CD14-positive monocyte (primary cell): ENCODE results near the gene COL17A1. TPM values are rescaled to one million over a fixed set of nuclear protein-coding genes. Genes with fewer than 3 reads are reported as not detected.

Experiments
- DNase-seq, 3 donors: peaks; one replicate each; pipeline ENCODE4 v3.0.0-alpha.2; 2011 to 2022
- H2AFZ ChIP-seq: 2 replicates; pipeline ENCODE4 v1.6.0; 2012; ENCODE audit warnings: mild to moderate bottlenecking, low read depth, low read length, inconsistent platforms; ENCODE audit not compliant: insufficient read depth, poor library complexity, severe bottlenecking
- H3K27ac ChIP-seq, 2 donors: 1 replicate in 1 of 2; 2 replicates in 1 of 2; pipeline ENCODE4 v1.5.1; 2012 to 2013; ENCODE audit warnings: low read length in 2 of 2, control low read depth in 1 of 2, inconsistent platforms in 1 of 2, low read depth in 1 of 2, mild to moderate bottlenecking in 1 of 2
- H3K27me3 ChIP-seq, 2 donors: one replicate each; pipeline versions ENCODE4 v1.6.0 to v1.6.1; 2011 to 2013; ENCODE audit warnings: low read length in 2 of 2; ENCODE audit not compliant: control insufficient read depth in 2 of 2, insufficient read depth in 2 of 2
- H3K36me3 ChIP-seq, 2 donors: replicated peaks in 1 of 2; 1 replicate in 1 of 2; 2 replicates in 1 of 2; pipeline versions ENCODE4 v1.5.1 to v1.6.1; 2012 to 2013; ENCODE audit warnings: low read length in 2 of 2, control low read depth in 1 of 2, inconsistent platforms in 1 of 2, mild to moderate bottlenecking in 1 of 2; ENCODE audit not compliant: insufficient read depth in 2 of 2, control insufficient read depth in 1 of 2
- H3K4me1 ChIP-seq, 2 donors: 1 replicate in 1 of 2; 2 replicates in 1 of 2; pipeline versions ENCODE4 v1.5.1 to v1.6.1; 2012 to 2013; ENCODE audit warnings: low read length in 2 of 2, control low read depth in 1 of 2, inconsistent platforms in 1 of 2, mild to moderate bottlenecking in 1 of 2, moderate library complexity in 1 of 2; ENCODE audit not compliant: insufficient read depth in 2 of 2, control insufficient read depth in 1 of 2
- H3K4me2 ChIP-seq: replicated peaks from 2 replicates; pipeline ENCODE3; 2012; ENCODE audit warnings: low read length, moderate library complexity, mild to moderate bottlenecking; ENCODE audit not compliant: poor library complexity, severe bottlenecking; ENCODE audit errors: extremely low read depth
- H3K4me3 ChIP-seq, 3 experiments: fragments of 200-600 bp in 1 of 3; sonication (generic) in 1 of 3; replicated peaks in 1 of 3; 1 replicate in 2 of 3; 2 replicates in 1 of 3; pipeline ENCODE4 v1.5.1; 2011 to 2013; ENCODE audit warnings: low read length in 3 of 3, mild to moderate bottlenecking in 3 of 3, control low read depth in 2 of 3, low read depth in 2 of 3, inconsistent platforms in 1 of 3, moderate library complexity in 1 of 3
- H3K79me2 ChIP-seq: 2 replicates; pipeline ENCODE4 v1.6.0; 2012; ENCODE audit warnings: mild to moderate bottlenecking, control low read depth, inconsistent platforms, low read length, moderate library complexity; ENCODE audit not compliant: insufficient read depth
- H3K9ac ChIP-seq: 2 replicates; pipeline ENCODE4 v1.6.0; 2017; ENCODE audit warnings: low read length, mild to moderate bottlenecking; ENCODE audit not compliant: insufficient read depth, poor library complexity, severe bottlenecking
- H3K9me3 ChIP-seq, 2 donors: replicated peaks in 1 of 2; 1 replicate in 1 of 2; 2 replicates in 1 of 2; pipeline versions ENCODE4 v1.5.1 to v1.6.1; 2012 to 2013; ENCODE audit warnings: low read length in 2 of 2, control low read depth in 1 of 2; ENCODE audit not compliant: control insufficient read depth in 1 of 2, insufficient read depth in 1 of 2
- H4K20me1 ChIP-seq: 2 replicates; pipeline ENCODE4 v1.6.0; 2012; ENCODE audit warnings: mild to moderate bottlenecking, low read length, control low read depth, moderate library complexity; ENCODE audit not compliant: insufficient read depth
- H3K27ac Mint-ChIP-seq, 7 donors: one replicate each; pipeline ENCODE4 v1.8.0; 2020; ENCODE audit warnings: mild to moderate bottlenecking in 7 of 7, mixed read lengths in 7 of 7, moderate library complexity in 6 of 7, inconsistent platforms in 2 of 7
- H3K27me3 Mint-ChIP-seq, 3 donors: one replicate each; pipeline ENCODE4 v1.8.0; 2021 to 2022; ENCODE audit warnings: low read depth in 3 of 3, mild to moderate bottlenecking in 3 of 3, mixed read lengths in 3 of 3, moderate library complexity in 3 of 3, inconsistent platforms in 1 of 3
- H3K36me3 Mint-ChIP-seq, 2 donors: one replicate each; pipeline ENCODE4 v1.8.0; 2020; ENCODE audit warnings: mixed read lengths in 2 of 2, inconsistent platforms in 1 of 2, mild to moderate bottlenecking in 1 of 2
- H3K4me1 Mint-ChIP-seq: one replicate; pipeline ENCODE4 v1.8.0; 2020; ENCODE audit warnings: mild to moderate bottlenecking, mixed read lengths
- H3K4me3 Mint-ChIP-seq, 2 donors: one replicate each; pipeline ENCODE4 v1.8.0; 2020; ENCODE audit warnings: mild to moderate bottlenecking in 2 of 2, mixed read lengths in 2 of 2, moderate library complexity in 1 of 2
- H3K9me3 Mint-ChIP-seq, 7 donors: one replicate each; pipeline ENCODE4 v1.8.0; 2020 to 2022; ENCODE audit warnings: mixed read lengths in 7 of 7, mild to moderate bottlenecking in 6 of 7, moderate library complexity in 6 of 7, inconsistent platforms in 2 of 7
- WGBS: methylation state at CpG from one replicate; pipeline ENCODE4 v1.1.5; 2013; ENCODE audit warnings: missing lambda C conversion rate; ENCODE audit not compliant: insufficient coverage; 5-methylcytosine and 5-hydroxymethylcytosine counted together
- intact Hi-C, 2 donors: fragments of 100-400 bp; cut with micrococcal nuclease; formaldehyde crosslinking; loops; one replicate each; pipeline versions ENCODE4 v1.15.0 to v1.15.1; 2023
- polyA plus RNA-seq, 3 donors: library from polyadenylated mRNA; depleted of rRNA in 1 of 3; unstranded in 2 of 3; stranded (reverse) in 1 of 3; fragments of 300-500 nt in 2 of 3; fragments of >200 nt in 1 of 3; fragmentation: Illumina TruSeq in 2 of 3; gene quantifications; 1 replicate in 2 of 3; 2 replicates in 1 of 3; pipeline ENCODE4 v1.2.3, GENCODE V29; 2012 to 2021
- TF ChIP-seq, protein P1 (sequence below): fragments of 200-600 bp; IDR thresholded peaks from one replicate; pipeline ENCODE4 v1.8.0; 2022; ENCODE audit warnings: antibody characterized with exemption, mild to moderate bottlenecking

Gene COL17A1
- polyA plus RNA-seq, 3 donors, result not detected

DNA sequence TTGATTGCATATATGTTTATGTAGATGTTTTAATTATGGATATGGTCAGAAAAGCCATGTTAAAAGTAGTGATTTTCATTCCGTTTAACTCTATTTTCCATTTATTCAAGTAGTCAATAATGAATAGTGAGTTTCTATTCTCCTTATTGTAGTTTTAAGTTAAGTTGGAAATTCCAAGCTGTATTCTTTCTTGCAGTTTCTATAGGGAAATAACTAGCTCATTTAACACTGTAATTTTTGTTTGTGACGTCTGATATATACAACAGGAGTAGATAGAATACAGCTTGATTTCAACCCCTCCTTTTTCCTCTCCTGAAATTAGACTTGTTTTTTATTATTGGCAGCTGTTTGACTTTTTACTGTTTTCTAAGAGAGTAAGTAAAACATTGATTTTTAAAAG is 71.5 kb downstream of the COL17A1 start:
- Histone ChIP-seq H3K27ac (no peak overlapping the region), H3K36me3 (peaks cover 40 to 77% of the 10 kb centered on the region in 2 donors), H3K4me3 (no peak overlapping the region), H3K9ac (no peak overlapping the region), H3K4me1 (no peaks in the 10 kb centered on the region), H3K9me3 (no peaks in the 10 kb centered on the region), H3K4me2 (no peak overlapping the region), H3K79me2 (no peaks in the 10 kb centered on the region), H4K20me1 (no peaks in the 10 kb centered on the region), H3K27me3 (no peaks in the 10 kb centered on the region), H2AFZ (no peak overlapping the region)
- intact Hi-C loops, result no loop called here
- DNase-seq, result no peak
- TF ChIP-seq, protein P1, sequence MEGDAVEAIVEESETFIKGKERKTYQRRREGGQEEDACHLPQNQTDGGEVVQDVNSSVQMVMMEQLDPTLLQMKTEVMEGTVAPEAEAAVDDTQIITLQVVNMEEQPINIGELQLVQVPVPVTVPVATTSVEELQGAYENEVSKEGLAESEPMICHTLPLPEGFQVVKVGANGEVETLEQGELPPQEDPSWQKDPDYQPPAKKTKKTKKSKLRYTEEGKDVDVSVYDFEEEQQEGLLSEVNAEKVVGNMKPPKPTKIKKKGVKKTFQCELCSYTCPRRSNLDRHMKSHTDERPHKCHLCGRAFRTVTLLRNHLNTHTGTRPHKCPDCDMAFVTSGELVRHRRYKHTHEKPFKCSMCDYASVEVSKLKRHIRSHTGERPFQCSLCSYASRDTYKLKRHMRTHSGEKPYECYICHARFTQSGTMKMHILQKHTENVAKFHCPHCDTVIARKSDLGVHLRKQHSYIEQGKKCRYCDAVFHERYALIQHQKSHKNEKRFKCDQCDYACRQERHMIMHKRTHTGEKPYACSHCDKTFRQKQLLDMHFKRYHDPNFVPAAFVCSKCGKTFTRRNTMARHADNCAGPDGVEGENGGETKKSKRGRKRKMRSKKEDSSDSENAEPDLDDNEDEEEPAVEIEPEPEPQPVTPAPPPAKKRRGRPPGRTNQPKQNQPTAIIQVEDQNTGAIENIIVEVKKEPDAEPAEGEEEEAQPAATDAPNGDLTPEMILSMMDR, result no peak
- Mint-ChIP-seq H3K27ac (no peak overlapping the region), H3K4me1 (no peaks in the 10 kb centered on the region), H3K9me3 (no peaks in the 10 kb centered on the region), H3K4me3 (no peak overlapping the region), H3K27me3 (no peaks in the 10 kb centered on the region), H3K36me3 (peaks cover 37 to 49% of the 10 kb centered on the region in 2 donors)
- no CpG with 5 or more reads among the region's 2 CpGs for WGBS

DNA sequence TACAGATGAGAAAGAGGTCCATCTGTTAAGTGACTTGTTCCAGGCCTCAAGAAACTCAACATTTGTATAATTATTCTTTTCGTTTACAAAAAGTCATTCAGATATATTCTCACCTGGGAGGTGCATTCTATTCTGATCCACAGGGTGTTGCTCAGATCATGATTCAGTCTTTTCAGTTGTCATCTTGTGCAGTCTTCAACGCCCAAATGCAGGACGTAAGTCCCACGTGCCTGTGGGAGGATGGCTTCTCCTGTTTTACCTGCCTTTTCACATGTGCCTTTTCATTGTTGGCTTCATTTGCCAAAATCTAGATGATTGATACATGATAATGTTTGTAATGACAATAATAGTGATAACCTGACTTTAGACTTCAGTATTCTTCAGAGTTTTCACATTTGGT is 72.2 kb downstream of the COL17A1 start:
- intact Hi-C loops, result no loop called here
- no peak overlapping the region for H2AFZ ChIP-seq
- Mint-ChIP-seq H3K4me3 (no peak overlapping the region), H3K4me1 (no peaks in the 10 kb centered on the region), H3K36me3 (peaks cover 35 to 44% of the 10 kb centered on the region in 2 donors), H3K27ac (no peak overlapping the region), H3K27me3 (no peaks in the 10 kb centered on the region), H3K9me3 (no peaks in the 10 kb centered on the region)
- H3K36me3 ChIP-seq, result peaks cover 41 to 77% of the 10 kb centered on the region in 2 donors
- no peaks in the 10 kb centered on the region for H4K20me1 ChIP-seq
- H3K9ac ChIP-seq, result no peak overlapping the region
- H3K9me3 ChIP-seq, result no peaks in the 10 kb centered on the region
- H3K4me1 ChIP-seq, result no peaks in the 10 kb centered on the region
- no peak overlapping the region for H3K27ac ChIP-seq
- no peak overlapping the region for H3K4me3 ChIP-seq
- DNase-seq, result no peak
- no peaks in the 10 kb centered on the region for H3K27me3 ChIP-seq
- H3K4me2 ChIP-seq, result no peak overlapping the region
- TF ChIP-seq, protein P1, result no peak
- WGBS, result 96% methylated on average over 3 of the region's 4 CpGs
- H3K79me2 ChIP-seq, result no peaks in the 10 kb centered on the region
